ENCODE data around the gene FAM185A.
"Not testable (repeated sequence)": the region's sequence is repeated elsewhere in the genome, so short reads cannot be mapped to it uniquely, and the experiment has no call there.

FAM185A gene

DNA sequence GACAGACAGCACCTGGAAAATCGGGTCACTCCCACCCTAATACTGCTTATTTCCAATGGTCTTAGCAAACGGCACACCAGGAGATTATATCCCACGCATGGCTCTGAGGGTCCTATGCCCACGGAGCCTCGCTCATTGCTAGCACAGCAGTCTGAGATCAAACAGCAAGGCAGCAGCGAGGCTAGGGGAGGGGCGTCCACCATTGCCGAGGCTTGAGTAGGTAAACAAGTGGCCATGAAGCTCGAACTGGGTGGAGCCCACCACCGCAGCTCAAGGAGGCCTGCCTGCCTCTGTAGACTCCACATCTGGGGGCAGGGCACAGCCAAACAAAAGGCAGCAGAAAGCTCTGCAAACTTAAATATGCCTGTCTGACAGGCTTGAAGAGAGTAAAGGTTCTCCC lies 32.1 kb downstream of the FAM185A start:
- not testable (repeated sequence) for DNase-seq

DNA sequence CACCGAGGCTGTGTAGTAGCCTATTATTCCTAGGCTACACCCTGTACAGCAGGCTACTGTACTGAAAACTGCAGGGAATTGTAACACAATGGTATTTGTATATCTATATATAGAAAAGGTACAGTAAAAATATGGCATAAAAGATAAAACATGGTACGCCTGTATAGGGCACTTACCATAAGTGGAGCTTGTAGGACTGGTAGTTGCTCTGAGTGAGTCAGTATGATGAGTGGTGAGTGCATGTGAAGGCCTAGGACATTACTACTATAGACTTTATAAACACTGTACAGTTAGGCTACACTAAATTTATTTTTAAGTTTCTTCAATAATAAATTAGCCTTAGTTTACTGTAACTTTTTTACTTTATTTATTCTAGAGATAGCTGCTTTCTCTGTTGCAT lies 40.0 kb downstream of the FAM185A start:
- DNase-seq = not testable (repeated sequence)

DNA sequence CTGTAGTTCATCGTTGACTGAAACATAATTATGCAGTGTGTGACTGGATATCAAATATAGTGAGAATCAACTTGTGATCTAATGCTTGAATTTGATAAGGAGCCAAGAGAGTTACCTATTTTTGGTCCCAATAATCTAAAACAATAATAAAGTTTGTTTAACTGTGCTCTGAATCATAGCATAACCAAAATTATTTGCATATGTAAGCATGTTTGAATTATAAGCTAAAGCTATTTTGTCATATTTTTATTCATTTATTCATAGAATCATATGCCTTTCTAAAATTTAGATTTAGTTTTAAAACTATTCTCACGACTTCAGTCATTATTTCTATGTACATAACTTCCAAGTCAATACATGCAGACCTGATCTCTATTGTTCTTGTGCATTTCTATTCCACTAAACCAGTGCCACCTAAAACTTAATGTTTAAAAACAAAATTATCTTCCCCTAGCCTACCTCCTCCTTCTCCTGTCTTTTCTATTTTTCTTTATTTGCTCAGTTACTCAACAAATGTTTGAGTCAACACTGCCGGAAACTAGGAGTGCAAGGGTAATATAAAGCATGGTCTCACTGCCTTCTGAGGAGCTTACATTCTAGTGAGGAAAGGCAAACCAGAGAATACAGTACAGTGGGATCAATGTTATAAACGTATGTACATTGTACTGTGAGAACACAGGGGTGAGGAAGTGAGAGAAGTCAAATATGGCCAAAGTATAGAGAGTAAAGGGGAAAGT lies 41.7 kb downstream of the FAM185A start:
- DNase-seq = not testable (repeated sequence)

DNA sequence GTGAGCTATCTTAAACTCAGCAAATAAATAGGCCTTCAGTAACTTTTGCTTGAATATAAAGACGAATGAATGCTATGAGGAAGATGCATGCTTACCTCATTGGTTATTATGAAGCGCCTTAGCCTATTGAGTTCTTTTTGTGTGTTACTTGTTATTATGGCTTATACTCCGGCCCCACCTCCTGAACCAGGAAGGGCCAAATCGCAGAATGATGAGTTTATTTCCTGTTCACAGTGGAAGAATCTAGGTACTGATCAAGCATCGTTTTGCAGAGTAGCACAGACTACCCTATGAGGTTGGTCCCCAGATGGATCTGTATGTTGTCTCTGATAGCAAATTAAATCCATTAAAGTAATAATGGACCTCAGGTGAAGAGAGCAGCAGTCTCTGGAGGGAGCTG lies 42.6 kb downstream of the FAM185A start:
- not testable (repeated sequence) for DNase-seq

DNA sequence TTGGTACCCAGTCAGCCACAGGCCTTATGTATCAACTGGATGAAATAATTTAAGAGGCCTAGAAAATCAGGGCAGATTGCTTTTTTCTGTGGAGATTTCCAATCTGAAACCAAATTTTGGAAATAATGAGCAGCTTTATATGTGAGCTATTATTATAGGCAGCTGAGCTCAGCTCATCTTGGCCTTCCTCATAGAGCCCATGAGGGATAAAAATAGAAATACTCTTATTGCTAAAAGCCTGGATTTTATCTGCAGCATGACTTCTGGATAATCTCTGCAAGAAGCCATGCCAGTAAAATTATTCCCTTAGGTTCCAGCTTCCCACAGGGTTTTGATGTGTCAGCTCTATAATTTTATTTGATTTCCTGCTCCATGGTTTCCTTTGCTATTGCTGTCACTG lies 43.0 kb downstream of the FAM185A start:
- not testable (repeated sequence) for DNase-seq

DNA sequence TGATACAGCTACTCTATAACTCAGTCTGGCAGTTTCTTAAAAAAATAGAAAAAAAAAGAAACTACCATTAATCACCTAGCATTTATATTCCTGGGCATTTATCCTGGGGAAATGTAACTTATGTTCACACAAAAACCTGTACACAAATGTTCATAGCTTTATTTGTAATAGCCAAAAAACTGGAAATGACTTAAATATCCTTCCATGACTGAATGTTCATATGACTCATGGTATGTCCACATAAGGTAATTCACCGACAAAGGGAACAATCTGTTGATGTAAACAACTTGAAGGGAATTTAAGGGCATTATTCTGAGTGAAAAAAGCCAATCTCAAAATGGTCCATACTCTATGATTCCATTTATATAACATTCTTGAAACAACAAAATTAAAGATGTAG lies 45.8 kb downstream of the FAM185A start:
- not testable (repeated sequence) for DNase-seq

DNA sequence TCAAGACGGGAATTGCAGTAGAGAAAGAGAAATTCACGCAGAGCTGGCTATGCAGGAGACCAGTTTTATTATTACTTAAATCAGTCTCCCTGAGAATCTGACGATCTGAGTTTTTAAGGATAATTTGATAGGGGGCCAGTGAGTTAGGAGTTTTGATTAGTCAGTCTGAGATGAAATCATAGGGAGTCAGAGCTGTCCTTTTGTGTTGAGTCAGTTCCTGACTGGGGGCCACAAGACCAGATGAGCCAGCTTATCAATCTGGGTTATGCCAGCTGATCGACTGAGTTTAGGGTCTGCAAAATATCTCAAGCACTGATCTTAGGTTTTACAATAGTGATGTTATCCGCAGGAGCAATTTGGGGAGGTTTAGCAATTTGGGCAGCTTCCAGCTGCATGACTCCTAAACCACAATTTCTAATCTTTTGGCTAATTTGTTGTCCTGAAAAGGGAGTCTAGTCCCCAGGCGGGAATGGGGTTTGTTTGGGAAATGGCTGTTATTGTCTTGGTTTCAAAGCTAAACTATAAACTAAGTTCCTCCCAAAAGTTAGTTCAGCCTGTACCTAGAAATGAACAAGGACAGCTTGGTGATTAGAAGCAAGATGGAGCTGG lies 47.3 kb downstream of the FAM185A start:
- not testable (repeated sequence) for DNase-seq

DNA sequence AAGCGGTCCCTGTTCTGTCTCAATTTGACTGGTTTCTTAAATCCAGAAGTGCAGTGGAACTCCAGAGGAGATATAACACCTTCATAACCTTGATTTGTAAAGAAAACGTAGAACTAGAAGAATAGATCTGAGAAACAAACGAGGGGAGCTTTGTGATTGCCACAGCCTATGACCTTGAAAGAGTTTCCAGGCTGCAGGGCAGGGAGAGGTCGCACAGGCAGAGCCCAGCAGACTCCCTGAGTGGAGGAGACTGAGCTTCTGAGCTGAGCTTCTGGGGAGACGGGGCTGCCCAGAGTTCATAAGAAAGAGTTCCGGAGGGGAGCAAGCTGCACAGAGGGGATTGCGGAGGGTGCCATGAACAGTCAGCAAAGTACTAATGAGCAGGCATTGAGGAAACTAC lies 57.8 kb downstream of the FAM185A start:
- DNase-seq = no peak

DNA sequence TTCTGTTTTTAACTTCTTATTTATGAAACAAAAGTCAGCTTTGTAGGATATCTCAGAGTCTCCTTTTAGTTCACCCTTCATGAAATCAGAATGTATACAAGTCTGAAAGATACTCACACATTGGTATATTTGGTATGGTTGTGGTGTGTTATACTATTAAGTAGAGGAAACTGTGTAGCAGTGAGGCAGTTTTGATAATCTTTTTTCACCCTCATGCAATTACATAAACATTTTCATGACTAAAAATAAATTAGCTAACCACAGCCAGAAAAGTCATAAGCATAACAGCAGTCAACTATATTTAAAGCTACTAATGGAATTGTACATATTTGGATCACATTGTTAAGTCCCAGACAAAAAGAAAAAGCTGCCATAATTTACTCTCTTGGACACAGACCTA lies 62.1 kb downstream of the FAM185A start:
- DNase-seq = no peak

DNA sequence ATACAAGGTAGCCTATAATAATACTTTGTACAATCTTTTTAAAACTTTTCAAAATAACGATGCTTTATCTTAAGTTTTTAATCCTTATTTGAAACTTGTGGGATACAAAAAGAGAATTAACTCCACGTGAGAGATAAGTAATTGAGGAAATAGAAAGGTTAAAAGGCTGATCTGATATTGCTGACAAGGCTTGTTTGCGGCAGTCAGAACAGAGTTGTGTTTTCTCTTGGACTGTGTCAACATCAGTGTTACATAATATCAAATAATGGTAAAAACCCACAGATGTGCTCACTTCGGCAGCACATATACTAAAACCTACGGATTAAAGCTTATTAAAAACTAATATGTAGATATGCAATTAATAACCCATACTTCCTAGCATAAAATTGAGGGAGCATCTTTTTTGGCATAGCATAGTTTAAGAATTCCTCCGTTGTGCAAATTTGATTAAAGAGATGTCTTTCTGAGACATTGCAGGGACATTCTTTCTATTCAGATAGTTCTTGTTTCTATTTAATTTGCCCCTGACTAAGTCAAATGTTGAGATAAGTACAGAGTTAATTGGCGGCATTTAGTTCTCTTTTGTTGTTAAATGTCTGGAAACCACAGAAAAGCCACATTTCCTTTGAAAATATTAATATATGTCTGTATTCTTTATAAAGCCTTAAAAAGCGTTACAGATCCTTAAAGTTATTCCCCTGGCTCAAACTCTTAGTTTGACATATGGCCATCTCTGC lies 63.3 kb downstream of the FAM185A start:
- no peak for DNase-seq

DNA sequence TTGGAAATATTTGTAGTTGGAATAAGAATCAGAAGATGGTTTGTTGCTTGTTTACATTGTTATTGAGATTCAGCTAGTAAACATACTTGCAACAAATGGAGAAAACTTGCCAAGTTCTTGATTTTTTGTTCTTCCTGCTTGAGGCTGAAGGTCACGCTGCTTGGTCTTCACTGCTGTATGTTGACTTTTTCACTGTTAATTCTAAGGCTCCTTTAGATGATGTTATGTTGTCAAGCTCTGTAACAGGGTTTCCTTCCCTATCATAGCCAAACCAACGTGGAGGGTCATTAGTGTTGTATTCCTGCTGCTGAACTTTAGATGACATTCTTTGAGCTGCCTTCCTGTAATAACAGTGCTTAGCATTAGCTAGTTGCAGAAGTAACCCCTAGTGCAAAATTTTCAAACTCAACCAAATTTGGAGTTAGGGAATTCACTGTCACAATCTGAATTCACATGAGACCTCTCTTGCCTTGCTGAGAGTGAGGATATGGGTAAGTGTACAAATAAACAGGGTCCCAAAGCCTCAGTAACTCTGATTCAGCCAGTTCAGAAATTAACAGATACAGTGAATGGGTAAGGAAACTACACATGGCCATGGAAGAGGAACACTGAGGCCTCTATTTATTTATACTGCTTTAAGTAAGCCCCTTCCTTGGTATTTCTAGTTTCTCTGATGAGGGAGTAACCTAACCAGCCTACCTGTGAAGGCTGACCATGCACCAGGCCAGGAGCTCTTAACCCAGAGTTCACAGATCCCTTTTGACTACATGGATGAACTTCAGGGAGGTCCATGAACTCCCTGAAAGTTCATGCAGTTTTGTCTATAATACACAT lies 64.6 kb downstream of the FAM185A start:
- no peak for DNase-seq

DNA sequence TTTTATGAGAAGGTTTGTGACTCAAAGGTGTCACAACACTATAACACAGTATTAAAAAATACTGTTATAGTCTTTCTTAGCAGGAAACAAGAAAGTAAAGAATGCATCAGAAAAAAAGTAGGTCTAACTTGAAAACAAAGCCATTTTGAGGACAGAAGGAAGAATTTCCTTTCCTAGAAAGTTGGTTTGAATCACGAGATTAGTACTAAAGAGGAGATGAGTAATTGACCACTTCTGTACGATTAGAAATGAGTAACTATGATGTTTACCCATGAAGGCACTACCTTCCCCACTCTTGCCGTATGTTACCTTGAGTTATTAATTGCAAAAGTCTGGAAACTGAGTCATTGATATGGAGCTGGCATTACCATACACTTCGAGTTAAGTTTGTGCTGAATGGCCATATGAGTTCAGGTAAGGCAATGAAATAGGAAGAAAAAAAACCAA lies 65.2 kb downstream of the FAM185A start:
- no peak for DNase-seq

DNA sequence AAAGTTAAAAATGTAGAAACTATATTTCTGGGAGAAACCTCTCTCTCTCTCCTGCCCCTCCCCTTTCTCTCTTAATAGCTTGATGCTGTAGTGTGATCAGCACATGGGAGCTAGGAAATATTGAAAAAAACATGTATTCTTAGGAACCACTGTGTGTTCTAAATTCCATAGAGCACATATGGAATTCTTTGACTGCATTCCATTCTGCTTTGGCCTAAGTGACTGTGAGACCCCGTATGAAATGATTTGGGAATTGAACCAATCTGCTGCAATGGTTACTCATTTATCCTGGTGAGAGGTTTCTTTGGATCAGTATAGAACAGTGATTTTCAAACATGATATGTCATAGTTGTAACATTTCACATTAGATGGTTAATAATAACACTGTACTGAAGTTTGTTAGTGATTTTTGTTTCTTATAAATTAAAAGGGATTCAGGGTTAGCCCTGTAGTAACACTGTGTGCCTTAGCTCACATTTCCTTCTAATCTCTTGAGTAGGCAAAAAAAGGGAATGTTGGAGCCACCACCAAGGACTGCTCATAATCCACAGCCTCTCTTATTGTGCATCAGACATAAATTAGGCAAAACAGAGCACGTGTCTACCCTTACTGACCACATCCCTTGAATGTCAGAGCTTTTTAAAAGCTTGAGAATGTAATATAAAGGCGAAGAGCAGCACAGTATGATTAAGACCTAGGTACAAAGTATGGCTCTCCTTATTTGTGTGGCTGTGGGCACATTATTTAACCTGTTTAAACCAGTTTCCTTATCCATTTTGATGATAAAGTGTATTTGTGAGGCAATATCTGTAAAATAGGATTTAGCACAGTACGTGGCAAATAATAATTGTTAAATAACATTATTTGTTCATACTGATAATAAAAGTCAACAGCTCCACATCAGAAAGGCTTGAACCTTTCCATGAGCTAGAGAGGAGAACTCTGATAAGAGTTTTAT lies 69.1 kb downstream of the FAM185A start:
- DNase-seq = no peak

DNA sequence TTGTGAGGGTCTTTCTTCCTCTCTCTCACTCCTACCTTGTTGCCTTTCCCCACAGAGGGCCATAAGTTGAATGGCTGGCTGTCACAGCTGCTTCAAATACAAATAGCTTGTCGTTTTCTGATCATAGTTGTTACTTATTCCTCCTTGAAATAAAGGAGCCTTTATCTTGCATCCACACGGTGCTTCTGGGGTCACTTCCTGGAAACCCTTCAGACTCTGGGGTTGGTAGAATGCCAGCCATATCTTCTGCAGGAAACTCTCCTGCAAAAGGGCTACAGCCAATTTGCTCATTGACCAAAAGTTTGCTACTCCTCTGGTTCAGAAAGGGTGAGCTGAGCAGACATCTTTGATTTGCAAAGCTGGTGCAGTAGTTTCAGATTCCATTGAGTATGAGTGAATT lies 70.4 kb downstream of the FAM185A start:
- no peak for DNase-seq

DNA sequence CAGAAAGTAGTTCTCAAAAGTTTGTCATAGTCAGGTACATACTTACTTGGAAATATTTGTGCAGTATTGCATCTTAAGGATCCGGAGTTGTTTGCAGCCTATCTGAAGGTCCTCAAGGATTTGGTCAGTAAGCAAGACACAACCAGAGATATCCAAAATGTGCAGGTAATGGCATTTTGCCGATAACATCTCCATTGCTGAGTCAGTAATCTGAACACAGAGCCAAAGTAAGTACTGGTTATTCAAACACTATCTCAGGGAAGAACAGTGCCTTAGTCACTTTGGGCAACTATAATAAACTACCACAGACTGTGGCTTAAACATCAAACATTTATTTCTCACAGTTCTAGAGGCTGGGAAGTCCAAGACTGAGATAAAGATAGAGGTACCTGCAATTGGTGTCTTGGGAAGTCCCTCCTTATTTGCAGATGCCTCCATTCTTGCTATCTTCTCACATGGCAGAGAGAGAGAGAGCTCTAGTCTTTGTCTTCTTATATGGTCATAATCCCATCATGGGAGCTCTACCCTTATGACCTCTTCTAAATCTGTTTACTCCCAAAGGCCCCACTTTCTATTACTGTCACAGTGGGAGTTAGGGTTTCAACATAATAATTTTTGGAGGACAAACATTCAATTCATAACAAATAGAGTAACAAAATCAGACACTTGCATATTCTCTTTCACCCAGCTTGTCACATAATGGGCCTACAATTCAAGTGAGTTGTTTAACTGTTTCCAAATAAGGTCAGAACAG lies 73.4 kb downstream of the FAM185A start:
- no peak for DNase-seq

DNA sequence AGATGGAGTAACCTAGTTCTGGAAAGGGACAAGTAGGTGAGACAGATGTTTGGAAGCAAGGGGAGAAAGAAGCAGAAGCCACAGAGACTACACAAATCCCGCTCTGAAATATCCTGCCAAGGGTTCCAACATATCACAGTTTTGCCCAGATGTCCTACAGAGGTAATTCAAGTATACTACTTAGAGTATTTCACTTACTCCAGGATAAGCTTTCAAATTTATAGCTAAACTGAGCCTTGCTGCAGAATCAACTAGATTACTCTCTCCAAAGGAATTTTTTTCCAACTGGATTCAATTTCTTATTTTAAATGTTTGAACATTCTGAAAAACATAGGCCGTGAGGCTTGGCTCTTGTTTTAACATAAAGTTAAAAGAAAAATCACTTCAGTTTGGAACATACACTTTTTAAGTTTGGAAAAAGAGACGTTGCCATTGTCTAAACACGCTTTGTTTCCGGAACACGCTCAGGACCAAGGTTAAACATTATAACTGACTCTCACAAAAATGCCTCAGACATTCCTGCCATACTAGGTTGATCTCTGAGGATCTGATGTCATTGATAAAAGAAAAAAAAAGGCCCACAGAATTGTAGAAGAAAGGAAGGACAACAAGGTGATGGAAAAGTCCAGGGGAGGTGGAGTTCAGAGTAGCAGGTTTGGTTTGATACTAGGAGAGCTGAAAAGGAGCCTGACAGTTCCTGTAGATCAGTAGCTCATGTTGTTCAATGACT lies 74.8 kb downstream of the FAM185A start:
- no peak for DNase-seq

DNA sequence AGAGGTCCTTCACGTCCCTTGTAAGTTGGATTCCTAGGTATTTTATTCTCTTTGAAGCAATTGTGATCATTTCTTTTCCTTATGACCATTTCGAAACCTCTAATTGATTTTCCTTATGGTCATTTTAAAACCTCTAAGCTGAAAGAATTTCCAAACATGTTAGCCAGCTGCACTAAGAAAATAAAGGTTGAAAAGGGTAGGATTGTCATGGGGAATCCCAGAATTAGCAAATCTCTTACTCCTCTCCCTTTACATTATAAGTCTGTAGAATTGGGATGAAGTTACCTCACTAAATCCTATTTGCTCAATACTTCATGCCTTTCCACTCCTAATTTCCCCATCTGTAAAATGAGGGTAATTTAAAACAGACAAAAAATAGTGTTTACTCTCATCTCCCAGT lies 79.5 kb downstream of the FAM185A start:
- DNase-seq = no peak

DNA sequence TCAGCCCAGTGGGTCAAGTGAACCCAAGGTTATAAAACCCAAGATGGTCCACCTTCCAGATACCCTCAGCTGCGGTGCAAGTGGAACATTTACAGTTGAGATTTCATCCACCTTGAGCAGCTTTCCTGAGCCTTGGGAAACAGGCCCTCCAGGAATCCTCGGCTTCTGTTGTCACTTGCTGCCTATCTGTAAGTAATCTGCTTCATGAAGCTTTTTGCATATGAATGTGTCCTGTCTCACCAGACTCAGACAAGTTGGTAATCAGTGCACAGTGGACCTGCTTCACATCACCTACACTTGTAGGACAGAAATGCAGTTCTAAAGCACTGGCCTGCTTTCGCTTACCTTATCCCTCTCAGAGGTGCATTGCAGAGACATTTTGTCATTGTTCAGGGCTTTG lies 80.3 kb downstream of the FAM185A start:
- no peak for DNase-seq

DNA sequence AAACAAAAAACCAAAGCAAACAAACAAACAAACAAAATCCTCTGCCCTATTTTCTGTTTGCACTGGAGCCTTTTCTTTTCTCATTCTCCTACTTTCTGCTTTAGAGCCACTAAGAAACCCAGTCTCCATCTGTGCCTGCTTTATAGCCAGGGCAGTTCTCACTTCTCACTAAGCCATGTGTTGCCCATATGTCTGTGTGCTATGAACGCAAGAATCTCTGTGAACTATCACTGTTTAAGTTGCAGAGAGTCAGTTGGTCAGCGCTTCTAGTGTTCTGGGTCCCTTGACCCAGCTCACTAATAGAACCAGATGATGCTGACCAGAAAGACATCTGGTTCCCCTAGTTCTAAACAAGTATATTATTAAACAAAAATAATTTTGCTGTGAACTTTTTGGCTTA lies 81.4 kb downstream of the FAM185A start:
- no peak for DNase-seq

DNA sequence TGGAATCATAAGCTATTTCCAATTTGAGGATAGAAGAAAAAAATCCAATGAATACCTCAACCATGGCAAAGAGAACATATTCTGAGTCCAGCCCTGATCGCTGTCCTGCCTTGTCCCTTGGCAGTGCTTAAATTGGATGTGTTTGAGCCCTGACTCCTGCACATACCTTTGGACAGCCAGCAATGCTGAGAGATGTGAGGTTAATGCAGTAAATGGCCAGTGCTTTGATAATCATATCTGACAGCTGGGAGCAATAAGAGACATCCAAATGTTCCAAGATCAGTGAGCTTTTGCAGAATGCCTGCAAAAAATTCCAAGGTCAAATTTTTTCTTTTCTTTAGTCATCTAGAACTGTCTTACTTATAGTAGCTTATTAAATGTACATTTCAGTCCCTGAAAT lies 83.9 kb downstream of the FAM185A start:
- no peak for DNase-seq

All from stimulated activated naive CD4-positive, alpha-beta T cell (primary cell).